Activated CD4-positive, alpha-beta T cell treated with anti-CD3 and anti-CD28 coated beads for 48 hours (primary cell): ENCODE data around the gene BACE2.
"Not testable (repeated sequence)": the region's sequence is repeated elsewhere in the genome, so short reads cannot be mapped to it uniquely, and the experiment has no call there.

Experiments used
- DNase-seq: peaks from one replicate; pipeline ENCODE4 v3.0.0-alpha.2; 2020

BACE2 gene

DNA sequence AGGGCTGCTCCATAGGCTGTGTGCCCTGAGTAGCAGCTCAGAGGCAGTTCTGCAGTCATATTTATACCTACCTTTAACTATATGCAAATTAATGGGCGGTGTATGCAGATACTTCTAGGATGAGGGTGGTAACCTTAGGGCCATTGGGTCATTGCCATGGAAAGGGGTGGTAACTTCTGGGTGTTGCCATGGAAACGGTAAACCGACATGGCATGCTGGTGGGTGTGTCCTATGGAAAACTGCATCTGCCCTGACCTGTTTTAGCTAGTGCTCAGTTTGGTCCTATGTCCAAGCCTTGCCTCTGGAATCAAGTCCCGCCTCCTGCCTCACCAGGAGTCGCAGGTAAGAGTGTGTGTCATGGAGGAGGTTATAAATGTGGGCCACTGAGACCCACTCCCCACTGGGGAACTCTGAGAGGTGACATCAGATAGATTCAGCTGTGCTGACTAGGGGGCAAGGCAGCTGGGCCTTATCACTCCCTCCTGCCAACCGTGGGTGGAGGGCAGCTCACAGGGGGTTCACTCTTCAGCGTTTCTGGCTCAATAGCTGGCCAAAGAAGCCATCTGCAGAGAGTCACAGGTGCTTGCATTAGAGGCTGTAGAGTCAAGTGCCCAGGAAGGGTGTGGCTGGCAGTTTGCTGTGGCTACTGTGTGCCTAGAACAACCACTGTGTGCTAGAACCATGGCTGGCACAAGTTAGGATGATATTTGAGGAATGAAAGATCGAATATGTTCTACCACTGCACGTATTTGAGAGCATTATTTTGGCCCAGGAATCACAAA is 19.0 kb downstream of the BACE2 start:
- no peak for DNase-seq

DNA sequence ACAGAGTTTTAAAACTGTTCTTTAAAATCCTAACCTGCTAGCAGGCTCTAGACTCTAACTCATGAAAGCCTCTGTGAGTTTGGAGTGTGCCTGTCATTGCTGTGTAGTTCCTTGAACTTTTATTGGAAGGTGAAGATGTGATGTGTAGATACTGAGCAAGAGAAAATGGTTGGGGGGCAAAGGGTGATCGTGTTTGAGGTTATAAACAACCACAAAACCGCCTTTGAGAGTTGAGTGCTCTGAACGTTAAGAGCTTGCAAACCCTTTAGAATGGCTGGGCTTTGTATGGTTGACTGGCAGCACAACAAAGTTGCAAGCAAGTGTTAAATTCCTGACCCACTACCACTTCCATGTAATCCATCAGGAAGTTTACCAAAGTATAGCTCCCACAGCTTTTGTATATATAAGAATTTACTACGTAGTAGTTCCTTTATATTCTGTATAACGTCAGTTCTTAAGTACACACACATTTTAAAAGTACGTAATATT is 19.6 kb downstream of the BACE2 start:
- DNase-seq: no peak

DNA sequence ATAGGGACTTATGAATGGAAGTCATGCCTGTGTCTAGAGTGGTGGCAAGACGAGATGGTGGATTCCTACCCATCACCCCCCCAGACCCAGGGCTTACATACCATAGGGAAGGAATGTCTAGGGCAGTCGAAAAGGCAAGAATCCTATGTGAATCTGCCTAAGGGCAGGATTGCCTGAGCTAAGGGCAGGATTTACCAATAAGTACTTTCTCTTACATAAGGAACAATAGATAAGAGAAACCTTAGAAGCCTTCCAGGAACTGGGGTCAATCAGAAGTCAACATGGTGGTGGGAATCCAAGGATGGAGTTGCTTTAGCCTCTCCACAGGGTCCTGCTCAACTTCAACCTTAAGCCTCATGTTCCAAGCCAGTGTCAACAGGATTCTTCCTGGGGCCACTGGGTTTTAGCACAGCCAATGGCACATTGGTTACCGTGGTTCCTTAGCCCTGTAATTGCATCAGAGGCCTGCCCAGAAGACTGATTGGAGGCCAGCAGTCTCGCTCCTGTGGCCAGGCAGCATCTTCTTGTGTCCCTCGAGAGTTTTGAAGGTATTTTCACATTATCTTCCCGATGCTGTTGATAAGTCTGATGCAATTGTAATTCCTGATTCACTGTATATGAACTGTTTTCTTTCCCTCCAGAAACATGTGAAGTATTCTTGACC is 20.7 kb downstream of the BACE2 start:
- DNase-seq: no peak

DNA sequence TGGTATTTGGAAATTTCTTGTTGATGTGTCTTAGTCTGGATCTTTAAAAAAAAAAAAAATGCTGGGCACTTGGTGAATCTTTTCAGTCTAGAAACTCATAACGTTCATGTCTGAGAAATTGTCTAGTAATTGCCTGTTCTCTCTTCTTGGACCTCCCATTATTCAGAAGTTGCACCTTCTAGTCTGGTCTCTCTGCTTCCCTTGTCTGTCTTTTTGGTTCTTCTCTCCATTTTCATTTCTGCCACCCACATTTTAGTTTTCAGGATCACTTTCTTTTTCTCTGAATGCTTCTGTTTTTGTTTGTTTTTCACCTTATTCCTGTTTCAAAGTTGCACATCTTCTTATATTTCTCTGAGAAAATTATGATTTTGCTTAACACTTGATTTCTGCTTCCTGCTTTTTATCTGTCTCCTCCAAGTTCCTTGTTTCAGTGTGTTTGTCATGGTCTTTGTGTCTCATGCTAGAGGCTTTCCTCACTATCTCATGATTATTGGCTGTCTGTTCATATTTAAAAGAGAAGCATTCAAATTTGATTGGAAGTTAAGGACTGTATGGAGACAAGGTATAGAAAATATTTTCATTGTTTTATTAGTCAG is 21.3 kb downstream of the BACE2 start:
- DNase-seq: no peak

DNA sequence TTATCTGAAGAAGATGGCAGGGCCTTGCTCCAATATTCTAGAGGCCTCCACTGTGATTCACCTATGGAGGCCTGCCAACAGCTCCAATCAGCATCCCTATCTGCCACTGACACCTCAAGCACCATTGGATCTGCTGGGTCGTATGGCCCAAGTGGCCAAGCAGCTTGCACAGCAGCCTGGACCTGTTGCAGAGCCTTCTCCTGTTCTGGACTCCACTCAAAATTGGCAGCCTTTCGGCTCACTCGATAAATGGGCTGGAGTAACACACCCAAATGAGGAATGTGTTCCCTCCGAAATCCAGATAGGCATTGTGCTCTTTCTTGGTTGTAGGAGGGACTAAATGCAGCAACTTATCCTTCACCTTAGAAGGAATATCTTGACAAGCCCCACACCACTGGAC is 24.6 kb downstream of the BACE2 start:
- DNase-seq: not testable (repeated sequence)

DNA sequence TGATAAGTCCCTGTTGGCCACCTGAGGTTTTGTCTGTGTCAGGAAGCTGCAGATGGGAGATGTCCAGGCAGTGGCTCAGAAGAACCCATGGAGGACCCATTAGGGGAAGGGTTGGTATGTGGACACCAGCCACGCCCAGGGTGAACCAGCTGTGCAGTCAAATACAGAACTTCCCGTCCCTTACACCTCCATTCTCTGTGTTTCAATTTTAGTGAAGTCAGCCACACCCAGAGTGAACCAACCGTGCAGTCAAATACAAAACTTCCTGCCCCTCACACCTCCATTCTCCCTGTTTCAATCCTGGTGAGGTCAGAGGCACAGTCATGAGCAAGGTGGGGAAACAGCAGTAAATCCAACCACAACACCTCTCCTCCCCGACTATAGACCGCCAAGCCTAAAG is 27.4 kb downstream of the BACE2 start:
- no peak for DNase-seq

DNA sequence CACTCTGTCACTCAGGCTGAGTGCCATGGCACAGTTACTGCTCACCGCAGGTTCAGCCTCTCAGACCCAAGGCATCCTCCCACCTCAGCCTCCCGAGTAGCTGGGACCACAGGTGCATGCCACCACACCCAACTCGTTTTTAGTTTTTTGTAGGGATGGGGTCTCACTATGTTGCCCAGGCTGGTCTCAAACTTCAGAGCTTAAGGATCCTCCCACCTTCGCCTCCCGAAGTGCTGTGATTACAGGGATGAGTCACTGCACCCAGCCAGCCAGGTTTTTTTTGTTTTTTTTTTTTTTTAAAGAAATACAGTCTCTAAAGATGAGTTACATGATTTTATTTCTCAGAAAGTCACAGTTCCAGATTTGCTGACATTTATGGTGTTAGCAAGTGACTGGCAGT is 29.0 kb downstream of the BACE2 start:
- no peak for DNase-seq

DNA sequence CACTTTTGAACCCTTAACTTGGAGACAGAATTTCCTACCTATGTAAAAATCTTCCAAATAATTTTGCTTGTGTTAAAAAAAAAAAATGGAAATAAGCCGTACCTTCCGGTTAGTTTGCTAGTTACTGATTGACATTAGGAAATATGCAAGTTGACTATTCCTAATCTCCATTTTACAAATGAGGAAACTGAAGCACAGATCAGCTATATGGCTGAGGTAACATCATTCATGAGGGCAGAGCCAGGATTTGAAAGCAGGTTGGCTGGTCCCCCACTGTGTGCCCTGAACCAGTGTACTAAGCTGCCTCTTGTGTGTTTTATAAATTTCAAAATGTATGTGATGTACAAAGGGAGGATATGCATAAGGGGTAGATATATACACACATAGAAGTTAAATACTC is 29.6 kb downstream of the BACE2 start:
- DNase-seq: no peak

DNA sequence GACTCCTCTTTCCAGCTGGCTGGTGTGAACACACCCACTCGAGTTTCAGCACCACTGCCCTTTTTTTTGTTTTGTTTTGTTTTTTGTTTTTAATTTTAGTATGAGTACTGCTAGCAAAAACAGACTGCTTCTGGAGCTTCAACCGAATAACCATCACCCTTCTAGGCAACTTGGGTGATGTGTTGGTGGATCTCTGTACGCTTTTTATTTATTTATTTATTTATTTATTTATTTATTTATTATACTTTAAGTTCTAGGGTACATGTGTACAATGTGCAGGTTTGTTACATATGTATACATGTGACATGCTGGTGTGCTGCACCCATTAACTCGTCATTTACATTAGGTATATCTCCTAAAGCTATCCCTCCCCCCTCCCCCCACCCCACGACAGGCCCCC is 30.7 kb downstream of the BACE2 start:
- DNase-seq: not testable (repeated sequence)

DNA sequence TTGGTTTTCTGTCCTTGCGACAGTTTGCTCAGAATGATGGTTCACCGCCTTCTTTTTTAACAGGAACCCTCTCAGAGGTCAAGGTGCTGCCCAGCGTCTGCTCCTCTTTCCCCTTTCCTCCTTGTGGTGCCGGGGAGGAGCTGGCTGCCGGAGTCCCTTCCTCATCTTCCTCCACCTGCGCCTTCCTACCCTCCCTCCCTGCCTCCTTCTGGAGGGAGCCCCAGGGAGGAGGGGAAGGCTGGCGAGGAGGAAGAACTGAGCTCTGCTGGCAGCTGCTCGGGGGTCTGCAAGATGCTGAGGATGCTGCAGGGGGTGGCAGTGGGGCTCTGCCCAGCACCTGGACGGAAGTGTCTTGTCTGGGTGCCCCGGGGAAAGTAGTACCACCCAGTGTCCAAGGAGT is 31.2 kb downstream of the BACE2 start:
- no peak for DNase-seq

DNA sequence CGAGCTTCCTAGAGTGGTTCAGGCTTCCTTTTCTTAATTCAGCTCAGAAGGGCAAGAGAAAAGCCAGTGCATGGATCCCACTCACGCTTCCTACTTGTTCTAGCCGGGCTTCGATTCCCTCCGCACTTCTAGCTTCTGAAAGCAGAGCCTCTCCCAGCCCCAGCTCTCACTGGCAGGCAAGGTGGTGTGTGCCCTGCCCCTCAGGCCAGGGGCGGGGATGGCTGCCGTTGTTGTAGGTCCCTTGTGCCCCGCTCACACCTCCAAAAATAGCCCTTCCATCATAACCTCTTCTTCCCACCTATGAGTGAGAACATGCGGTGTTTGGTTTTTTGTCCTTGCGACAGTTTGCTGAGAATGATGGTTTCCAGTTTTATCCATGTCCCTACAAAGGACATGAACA is 31.6 kb downstream of the BACE2 start:
- no peak for DNase-seq

DNA sequence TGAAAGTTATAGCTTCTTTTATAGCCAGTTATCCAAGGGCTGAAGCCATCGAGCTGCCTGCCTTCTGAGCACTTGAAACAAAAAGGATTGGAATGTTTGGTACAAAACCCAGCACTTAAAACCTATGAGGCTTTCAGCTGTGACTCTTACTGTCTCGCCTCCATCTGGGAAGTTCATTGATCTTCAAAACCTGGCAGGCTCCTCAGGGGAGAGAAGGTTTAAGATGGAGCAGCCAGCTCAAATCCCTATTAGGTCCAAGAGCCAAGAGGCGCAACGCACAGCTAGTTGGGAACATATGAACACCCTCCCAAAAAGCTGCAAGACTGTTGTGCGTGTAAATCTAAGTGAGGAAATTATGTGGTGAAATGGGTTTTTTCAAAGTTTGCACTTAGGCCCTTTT is 33.4 kb downstream of the BACE2 start:
- DNase-seq: no peak

DNA sequence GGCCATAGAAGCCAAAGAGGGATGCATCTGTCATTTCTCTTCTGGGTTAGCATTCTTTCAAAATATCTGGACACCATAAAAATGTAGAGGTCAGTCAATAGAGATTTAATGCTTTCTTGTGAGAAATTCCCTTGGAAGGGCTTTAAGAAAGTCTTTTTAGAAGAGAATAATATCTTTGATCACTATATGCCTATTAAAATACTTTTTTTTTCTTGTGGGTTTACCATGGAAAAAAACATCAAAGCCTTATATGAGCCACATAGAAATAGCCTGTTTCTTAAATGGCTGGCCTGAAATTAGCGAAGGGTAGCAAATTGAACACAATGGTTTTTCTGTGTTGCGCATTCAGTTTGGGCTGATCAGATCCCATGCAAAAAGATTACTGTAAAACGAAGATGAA is 36.8 kb downstream of the BACE2 start:
- no peak for DNase-seq

DNA sequence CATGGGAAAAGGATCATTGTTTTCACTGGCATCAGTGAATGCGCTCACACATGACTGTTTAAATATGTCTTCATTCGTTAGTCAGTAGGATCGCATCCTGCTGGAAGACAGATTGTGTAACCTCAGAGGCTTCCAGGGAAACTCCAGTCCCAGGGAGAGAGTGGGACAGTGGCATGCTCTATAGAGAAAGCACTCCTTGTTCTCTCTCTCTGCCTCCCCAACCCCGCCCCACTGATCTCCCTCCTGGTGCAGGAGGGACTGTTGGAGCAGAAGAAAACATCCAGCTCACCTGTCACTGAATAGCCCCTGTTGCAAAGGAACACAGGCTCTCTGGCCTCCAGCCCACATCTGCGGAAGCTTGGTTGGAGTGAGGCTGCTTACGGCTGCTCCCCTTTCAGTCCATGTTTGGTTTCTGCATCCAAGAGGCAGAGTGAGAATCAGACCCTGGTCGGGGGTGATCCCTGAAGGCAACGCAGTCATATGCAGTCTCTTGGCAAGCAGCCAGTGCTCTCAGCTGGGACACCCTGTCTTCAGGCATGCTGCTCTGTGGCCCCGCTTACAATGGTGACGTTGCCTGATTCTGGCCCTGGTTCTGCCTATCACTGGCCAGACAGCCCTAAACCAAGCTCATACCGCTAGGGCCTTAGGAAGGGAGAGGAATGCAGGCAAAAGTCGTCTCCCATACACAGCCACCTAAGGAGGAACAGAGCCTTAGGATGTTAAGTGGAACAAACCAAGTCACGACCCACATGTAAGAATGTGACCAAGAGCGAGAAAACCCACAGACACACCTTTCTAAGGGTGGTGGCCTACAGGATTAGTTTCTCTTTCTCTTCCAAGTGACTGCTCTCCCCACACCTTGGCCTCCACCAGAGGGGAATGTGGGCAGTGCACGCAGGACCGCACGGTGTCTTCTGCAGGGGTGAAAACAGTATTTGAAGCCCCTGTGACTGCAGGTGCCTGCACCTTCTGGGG is 39.7 kb downstream of the BACE2 start:
- no peak for DNase-seq

DNA sequence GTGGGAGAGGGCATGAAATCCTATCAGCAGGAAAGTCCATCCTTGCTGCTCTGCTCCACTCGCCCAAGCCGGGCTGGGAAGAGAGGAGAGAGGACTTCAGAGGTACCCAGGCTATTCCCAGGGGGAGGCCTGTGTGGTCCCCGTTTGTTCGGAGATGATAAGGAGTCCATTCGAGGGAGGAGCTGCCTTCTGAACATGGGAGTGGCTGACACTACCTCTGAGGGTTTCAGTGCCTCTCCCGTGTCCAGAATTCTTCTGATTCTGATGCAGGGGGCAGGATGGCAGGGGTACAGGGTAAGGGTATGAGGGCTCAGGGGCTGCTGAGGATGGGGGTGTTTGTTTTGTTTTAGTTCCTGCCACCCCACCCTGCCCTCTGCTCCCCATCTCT is 40.4 kb downstream of the BACE2 start:
- no peak for DNase-seq

DNA sequence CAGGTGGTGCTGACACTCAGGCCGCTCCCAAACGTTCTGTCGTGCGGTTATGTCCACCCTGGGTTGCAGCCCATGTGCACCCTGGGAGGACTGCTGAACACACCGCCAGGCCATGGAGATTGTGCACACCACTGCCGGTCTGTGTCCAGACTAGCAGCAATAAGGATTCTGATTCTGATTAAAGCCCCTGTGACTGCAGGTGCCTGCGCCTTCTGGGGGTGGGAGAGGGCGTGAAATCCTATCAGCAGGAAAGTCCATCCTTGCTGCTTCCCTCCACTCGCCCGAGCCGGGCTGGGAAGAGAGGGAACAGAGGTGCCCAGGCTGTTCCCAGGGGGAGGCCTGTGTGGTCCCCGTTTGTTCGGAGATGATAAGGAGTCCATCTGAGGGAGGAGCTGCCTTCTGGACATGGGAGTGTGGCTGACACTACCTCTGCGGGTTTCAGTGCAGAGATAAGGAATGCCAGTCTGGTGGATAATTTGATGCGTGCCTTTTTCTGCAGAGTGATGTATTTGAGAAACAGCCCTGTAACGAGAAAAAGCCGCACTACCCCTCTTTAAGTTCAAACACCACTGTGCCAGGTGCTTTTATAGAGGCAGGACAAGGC is 41.2 kb downstream of the BACE2 start:
- DNase-seq: no peak

DNA sequence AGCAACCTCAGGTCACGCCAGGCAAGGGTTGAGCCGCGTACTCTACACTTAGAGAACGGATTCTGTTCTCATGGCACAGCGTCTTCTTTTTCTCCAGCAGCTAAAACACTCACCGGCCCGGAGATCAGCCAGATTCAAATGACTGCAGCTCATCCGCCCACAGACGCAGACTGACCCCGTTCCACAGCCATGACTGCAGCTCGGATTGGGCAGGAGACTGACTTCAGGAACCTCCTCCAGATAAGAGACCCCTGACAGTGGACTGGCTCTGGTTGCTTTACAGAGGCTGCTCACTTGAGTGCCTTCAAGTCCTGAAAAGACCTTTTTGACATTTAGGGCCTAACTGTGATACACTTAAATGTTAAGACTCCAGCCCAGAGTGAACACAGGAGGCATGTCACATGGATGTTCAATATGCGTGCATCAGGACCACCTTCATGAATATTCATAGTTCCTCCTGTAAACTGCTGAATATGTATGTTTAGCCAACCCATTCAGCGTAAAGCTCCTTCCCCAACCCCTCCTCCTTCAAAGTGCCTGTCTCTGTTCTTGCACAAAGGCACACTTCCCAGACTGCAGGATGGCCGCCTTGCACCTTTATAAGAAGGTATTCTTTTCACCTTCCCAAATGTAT is 42.6 kb downstream of the BACE2 start:
- no peak for DNase-seq

DNA sequence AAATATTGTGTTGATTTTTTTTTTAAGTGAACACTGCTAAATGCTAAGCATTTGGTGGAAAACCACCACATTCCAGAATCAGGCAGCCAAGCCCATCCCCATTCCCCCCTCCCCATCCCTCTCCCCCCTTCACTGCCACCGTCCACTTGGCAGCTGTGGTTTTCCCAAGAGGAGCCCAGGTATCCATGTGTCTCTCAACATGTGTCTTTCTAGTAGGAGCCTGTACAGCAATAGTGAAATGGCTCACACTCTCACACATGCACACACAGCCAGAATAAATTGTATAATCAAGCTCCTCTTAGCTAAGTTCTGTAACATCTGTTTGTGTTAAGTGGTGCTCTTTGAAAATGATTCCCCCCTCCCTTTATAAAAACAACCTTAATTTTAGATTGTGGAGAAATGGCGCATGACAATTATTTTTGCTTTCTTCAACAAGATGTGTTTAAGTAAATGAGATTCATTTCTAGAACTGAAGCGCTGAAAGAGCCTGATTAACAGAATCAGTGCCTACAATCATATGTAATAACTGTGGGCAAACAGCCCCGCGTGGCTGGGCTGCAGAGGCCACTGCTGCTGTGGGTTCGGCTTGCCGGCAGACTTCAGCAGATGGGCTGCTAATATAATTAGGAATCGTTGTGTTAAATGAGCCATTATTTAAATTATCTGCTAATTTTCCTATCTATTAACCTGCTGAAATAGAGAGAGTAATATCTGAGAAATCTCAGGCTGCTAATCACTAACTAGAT is 43.3 kb downstream of the BACE2 start:
- no peak for DNase-seq

DNA sequence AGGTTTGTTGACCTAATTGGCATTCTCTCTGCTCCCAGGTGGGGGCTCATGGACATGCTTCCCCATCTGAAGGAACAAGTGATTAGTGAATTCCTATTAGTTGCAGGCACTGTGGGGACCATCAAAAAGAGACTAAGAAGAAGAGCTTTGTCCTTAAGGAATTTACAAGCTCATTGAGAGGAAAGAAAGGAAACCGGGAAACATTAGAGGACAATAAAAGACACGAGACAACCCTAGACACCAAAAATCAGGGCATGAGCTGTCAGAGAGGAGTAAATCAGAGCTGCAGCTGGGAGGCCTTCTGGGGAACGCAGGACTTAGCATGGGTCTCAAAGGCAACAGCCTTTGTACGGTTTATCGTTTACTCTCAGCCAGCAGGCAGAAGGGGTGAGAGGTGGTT is 45.1 kb downstream of the BACE2 start:
- DNase-seq: no peak

DNA sequence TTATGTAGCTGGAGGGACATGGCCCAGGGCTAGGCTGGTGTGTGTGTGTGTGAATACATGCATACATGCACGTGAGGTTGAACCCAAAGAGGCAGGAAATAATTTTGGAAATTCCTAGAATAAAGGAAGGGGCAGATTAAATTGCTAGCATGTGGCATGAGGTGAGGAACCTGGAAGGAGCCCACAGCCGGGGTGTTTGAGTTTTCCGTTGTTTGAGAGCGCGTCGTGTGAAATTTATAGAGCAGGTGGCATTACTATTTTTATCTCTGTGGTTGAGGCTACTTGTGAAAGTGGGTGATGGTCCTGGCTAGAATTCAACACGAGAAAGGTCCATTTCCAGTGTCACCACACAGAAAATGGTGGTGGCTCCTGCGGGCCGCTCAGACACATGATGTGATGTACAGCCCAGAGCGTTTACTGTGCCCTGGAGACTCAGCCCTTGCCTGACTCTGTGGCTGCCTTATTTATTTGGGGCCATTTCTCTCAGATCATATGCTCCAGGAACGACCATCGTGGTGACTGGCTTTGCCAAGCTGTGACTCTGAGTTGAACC is 48.0 kb downstream of the BACE2 start:
- DNase-seq: no peak

DNA sequence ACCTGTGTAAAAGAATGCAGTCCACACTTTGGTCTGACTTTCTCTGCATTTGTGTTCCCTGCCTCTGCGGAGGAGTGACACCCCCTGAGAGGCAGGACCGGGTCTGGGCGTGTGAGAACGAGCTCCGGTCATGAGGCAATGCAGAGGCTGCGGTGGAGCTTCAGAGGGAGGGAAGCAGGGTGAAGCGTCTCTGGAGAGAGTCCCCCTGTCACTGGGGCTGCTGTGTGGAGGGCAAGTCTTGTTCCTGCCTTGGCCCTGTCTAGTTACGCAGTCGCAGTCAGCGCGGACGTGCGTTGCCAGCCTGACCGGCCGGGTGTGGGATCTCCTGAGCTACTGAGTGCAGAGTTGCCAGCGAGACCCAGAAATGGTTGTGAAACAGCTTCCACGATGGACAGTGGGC is 48.5 kb downstream of the BACE2 start:
- DNase-seq: no peak
